Measurements from ENCODE around the gene HDAC8. TPM values are rescaled to one million over a fixed set of nuclear protein-coding genes. Genes with fewer than 3 reads are reported as not detected.
"Not testable (repeated sequence)": the region's sequence is repeated elsewhere in the genome, so short reads cannot be mapped to it uniquely, and the experiment has no call there.

The HDAC8 gene
- total and polyA plus RNA-seq, 9 of the 15 experiments (the other 6 are each of a cell fraction or from before 2014, with no cell fraction given), result 18.9 to 53.8 (median 28.7) TPM

DNA sequence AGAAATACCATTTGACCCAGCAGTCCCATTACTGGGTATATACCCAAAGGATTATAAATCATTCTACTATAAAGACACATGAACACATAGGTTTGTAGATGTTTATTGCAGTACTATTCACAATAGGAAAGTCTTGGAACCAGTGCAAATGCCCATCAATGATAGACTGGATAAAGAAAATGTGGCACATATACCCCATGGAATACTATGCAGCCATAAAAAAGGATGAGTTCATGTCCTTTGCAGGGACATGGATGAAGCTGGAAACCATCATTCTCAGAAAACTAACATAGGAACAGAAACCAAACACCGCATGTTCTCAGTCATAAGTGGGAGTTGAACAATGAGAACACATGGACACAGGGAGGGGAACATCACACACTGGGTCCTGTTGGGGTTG is 123.6 kb downstream of the HDAC8 start:
- 33% methylated on average over 1 of the region's 1 CpG for WGBS (ENCODE audit: insufficient coverage, low coverage, missing lambda C conversion rate)

DNA sequence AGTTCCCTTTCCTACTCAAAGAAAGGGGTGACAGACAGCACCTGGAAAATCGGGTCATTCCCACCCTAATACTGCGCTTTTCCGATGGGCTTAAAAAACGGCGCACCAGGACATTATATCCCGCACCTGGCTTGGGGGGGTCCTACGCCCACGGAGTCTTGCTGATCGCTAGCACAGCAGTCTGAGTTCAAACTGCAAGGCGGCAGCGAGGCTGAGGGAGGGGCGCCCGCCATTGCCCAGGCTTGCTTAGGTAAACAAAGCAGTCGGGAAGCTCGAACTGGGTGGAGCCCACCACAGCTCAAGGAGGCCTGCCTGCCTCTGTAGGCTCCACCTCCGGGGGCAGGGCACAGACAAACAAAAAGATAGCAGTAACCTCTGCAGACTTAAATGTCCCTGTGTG is 131.9 kb downstream of the HDAC8 start:
- H4K20me1 ChIP-seq (replicated peaks; ENCODE audit: control insufficient read depth, insufficient read depth, low read length); H2AFZ ChIP-seq (ENCODE audit: low read depth, low read length); H3K79me2 ChIP-seq (ENCODE audit: control insufficient read depth, insufficient read depth, low read length); H3K36me3 ChIP-seq (ENCODE audit: control insufficient read depth, insufficient read depth, low read length); H3K27ac ChIP-seq (ENCODE audit: extremely low read depth, low read depth, low read length); CTCF ChIA-PET (ENCODE audit: low intra/inter-chr PET ratio); DNase-seq (ENCODE audit: extremely low read depth in 1 of 4, low spot score in 3 of 4); H3K9me3 ChIP-seq (replicated peaks; ENCODE audit: control insufficient read depth, insufficient read depth, low read depth, low read length); ATAC-seq; POLR2A ChIA-PET; FAIRE-seq; in situ Hi-C loops (cut with MboI); H3K4me3 ChIP-seq; H3K4me2 ChIP-seq (ENCODE audit: insufficient read depth, low read length); H3K9ac ChIP-seq (ENCODE audit: insufficient read depth in 1 of 2, low read depth in 2 of 2, low read length in 2 of 2); intact Hi-C loops (cut with micrococcal nuclease); H3K4me1 ChIP-seq (replicated peaks in 1 of 2; ENCODE audit: control insufficient read depth in 2 of 2, insufficient read depth in 2 of 2, low read length in 2 of 2); H3K27me3 ChIP-seq (ENCODE audit: control insufficient read depth in 2 of 2, insufficient read depth in 2 of 2, low read length in 2 of 2); H3K9me1 ChIP-seq (ENCODE audit: control insufficient read depth, insufficient read depth, low read length); BruUV-seq (replicated peaks): not testable (repeated sequence)
- 60% methylated on average over 13 of the region's 16 CpGs for WGBS (ENCODE audit: insufficient coverage, low coverage, missing lambda C conversion rate)

More for the DNA sequence above, 123.6 kb downstream of the HDAC8 start:
- H3K27ac ChIP-seq (ENCODE audit: extremely low read depth, low read depth, low read length); H3K9me1 ChIP-seq (ENCODE audit: control insufficient read depth, insufficient read depth, low read length); H3K36me3 ChIP-seq (ENCODE audit: control insufficient read depth, insufficient read depth, low read length); H3K9me3 ChIP-seq (replicated peaks; ENCODE audit: control insufficient read depth, insufficient read depth, low read depth, low read length); POLR2A ChIA-PET; BruUV-seq (replicated peaks); H3K4me3 ChIP-seq; H3K4me2 ChIP-seq (ENCODE audit: insufficient read depth, low read length); H4K20me1 ChIP-seq (replicated peaks; ENCODE audit: control insufficient read depth, insufficient read depth, low read length); DNase-seq (ENCODE audit: extremely low read depth in 1 of 4, low spot score in 3 of 4); H3K9ac ChIP-seq (ENCODE audit: insufficient read depth in 1 of 2, low read depth in 2 of 2, low read length in 2 of 2); intact Hi-C loops (cut with micrococcal nuclease); ATAC-seq; H2AFZ ChIP-seq (ENCODE audit: low read depth, low read length); in situ Hi-C loops (cut with MboI); H3K79me2 ChIP-seq (ENCODE audit: control insufficient read depth, insufficient read depth, low read length); H3K4me1 ChIP-seq (replicated peaks in 1 of 2; ENCODE audit: control insufficient read depth in 2 of 2, insufficient read depth in 2 of 2, low read length in 2 of 2); FAIRE-seq; CTCF ChIA-PET (ENCODE audit: low intra/inter-chr PET ratio); H3K27me3 ChIP-seq (ENCODE audit: control insufficient read depth in 2 of 2, insufficient read depth in 2 of 2, low read length in 2 of 2): not testable (repeated sequence)
- peak; percentile 57 for TF ChIP-seq ZNF146 (CRISPR knock-in tag; IDR thresholded peaks at IDR 0.05; ENCODE audit: unreplicated experiment)
- TF ChIP-seq BCOR (IDR thresholded peaks at IDR 0.05), result 0 out of 2 replicates have a peak, but pooled peaks have one; percentile 30
